ENCODE measurements around the gene CD80.
"Not testable (repeated sequence)": the region's sequence is repeated elsewhere in the genome, so short reads cannot be mapped to it uniquely, and the experiment has no call there.

Gene CD80

GRCh38 chr3:119595639-119596334 lies 36.4 kb upstream of the CD80 start:
- no peak for DNase-seq
- no peak for TF ChIP-seq CTCF (IDR thresholded peaks at IDR 0.05)
- Mint-ChIP-seq H3K36me3 (ENCODE audit: low read depth) (no peaks in the 10 kb centered on the region), H3K4me1 (peaks cover 36% of the 10 kb centered on the region), H3K4me3 (no peak overlapping the region), H3K27ac (no peak overlapping the region), H3K9me3 (peaks cover 6% of the 10 kb centered on the region), H3K27me3 (ENCODE audit: low read depth, poor library complexity) (peaks cover 26% of the 10 kb centered on the region)

GRCh38 chr3:119594929-119595328 lies 35.5 kb upstream of the CD80 start:
- peaks cover 26% of the 10 kb centered on the region for H3K27me3 Mint-ChIP-seq (ENCODE audit: low read depth, poor library complexity)
- H3K4me3 Mint-ChIP-seq; H3K36me3 Mint-ChIP-seq (ENCODE audit: low read depth); DNase-seq; H3K27ac Mint-ChIP-seq: not testable (repeated sequence)
- H3K4me1 Mint-ChIP-seq, result peaks cover 30% of the 10 kb centered on the region
- peaks cover 14% of the 10 kb centered on the region for H3K9me3 Mint-ChIP-seq

- H3K4me3 Mint-ChIP-seq, result no peak overlapping the region
- peaks cover 26% of the 10 kb centered on the region for H3K27me3 Mint-ChIP-seq (ENCODE audit: low read depth, poor library complexity)
- H3K27ac Mint-ChIP-seq, result no peak overlapping the region
- peaks cover 21% of the 10 kb centered on the region for H3K4me1 Mint-ChIP-seq
- H3K36me3 Mint-ChIP-seq (ENCODE audit: low read depth), result no peaks in the 10 kb centered on the region
- DNase-seq, result no peak
- TF ChIP-seq CTCF (IDR thresholded peaks at IDR 0.05), result no peak
- peaks cover 19% of the 10 kb centered on the region for H3K9me3 Mint-ChIP-seq
These were observed 34.7 kb upstream of the CD80 start for GRCh38 chr3:119594066-119594465.

- Mint-ChIP-seq H3K27ac (no peak overlapping the region), H3K9me3 (peaks cover 19% of the 10 kb centered on the region), H3K4me1 (peaks cover 9% of the 10 kb centered on the region), H3K27me3 (ENCODE audit: low read depth, poor library complexity) (peaks cover 27% of the 10 kb centered on the region), H3K36me3 (ENCODE audit: low read depth) (no peaks in the 10 kb centered on the region), H3K4me3 (no peak overlapping the region)
- no peak for DNase-seq
- TF ChIP-seq CTCF (IDR thresholded peaks at IDR 0.05), result no peak
These were observed 33.4 kb upstream of the CD80 start for GRCh38 chr3:119592861-119593260.

- Mint-ChIP-seq H3K27me3 (ENCODE audit: low read depth, poor library complexity) (peaks cover 33% of the 10 kb centered on the region), H3K27ac (no peak overlapping the region), H3K36me3 (ENCODE audit: low read depth) (no peaks in the 10 kb centered on the region), H3K4me1 (no peaks in the 10 kb centered on the region), H3K9me3 (peaks cover 19% of the 10 kb centered on the region), H3K4me3 (no peak overlapping the region)
- no peak for DNase-seq
- no peak for TF ChIP-seq CTCF (IDR thresholded peaks at IDR 0.05)
These were observed 31.3 kb upstream of the CD80 start for GRCh38 chr3:119590706-119591105.

- DNase-seq, result no peak
- Mint-ChIP-seq H3K4me3 (no peak overlapping the region), H3K9me3 (peaks cover 19% of the 10 kb centered on the region), H3K27ac (no peak overlapping the region), H3K4me1 (no peaks in the 10 kb centered on the region), H3K27me3 (ENCODE audit: low read depth, poor library complexity) (peaks cover 32% of the 10 kb centered on the region), H3K36me3 (ENCODE audit: low read depth) (no peaks in the 10 kb centered on the region)
- no peak for TF ChIP-seq CTCF (IDR thresholded peaks at IDR 0.05)
These were observed 29.8 kb upstream of the CD80 start for GRCh38 chr3:119589102-119589773.
